ENCODE results near the gene MAP3K2. TPM values are rescaled to one million over a fixed set of nuclear protein-coding genes. Genes with fewer than 3 reads are reported as not detected.

The MAP3K2 gene
- total and polyA plus RNA-seq, 10 of the 15 experiments (the other 5 are each of a cell fraction or from before 2014, with no cell fraction given), result 2.7 to 39.6 (median 16.1) TPM

DNA sequence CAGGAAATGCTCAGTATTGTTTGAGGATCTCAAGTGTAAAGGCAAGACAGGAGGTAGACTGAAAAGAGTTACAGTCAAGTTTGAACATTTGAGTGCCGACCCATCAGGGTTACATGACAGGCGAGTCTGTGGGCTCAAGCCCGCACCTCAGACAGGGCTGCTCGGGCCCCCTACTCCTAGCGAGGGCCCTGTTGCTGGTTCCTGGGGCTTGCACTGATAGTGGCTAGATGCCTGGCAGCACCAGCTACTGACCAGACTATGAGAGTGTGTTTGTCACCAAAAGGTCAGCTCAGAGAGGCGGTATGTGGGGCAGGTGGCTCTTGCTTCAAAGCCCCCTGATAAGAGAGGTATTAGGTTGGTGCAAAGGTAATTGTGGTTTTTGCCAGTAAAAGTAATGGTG is 132.1 kb downstream of the MAP3K2 start:
- Histone ChIP-seq H3K27me3 (replicated peaks in 1 of 2; ENCODE audit: control insufficient read depth in 2 of 2, insufficient read depth in 2 of 2, low read length in 1 of 2) (no peaks in the 10 kb centered on the region), H2AFZ (ENCODE audit: control insufficient read depth, low read depth, low read length) (no peak overlapping the region), H3K79me2 (ENCODE audit: control insufficient read depth, insufficient read depth, low read length) (no peaks in the 10 kb centered on the region), H3K4me2 (ENCODE audit: control insufficient read depth, insufficient read depth) (no peak overlapping the region), H3K9ac (ENCODE audit: control insufficient read depth, insufficient read depth, low read length) (no peak overlapping the region), H3K27ac (ENCODE audit: control insufficient read depth, insufficient read depth) (no peak overlapping the region), H3K9me3 (replicated peaks; ENCODE audit: control insufficient read depth, insufficient read depth, low read length) (no peaks in the 10 kb centered on the region), H3K36me3 (ENCODE audit: control insufficient read depth in 2 of 2, insufficient read depth in 2 of 2, low read length in 1 of 2) (peaks cover 12 to 25% of the 10 kb centered on the region in 2 experiments), H4K20me1 (ENCODE audit: control insufficient read depth, insufficient read depth) (no peaks in the 10 kb centered on the region), H3K4me3 (no peak overlapping the region), H3K4me1 (ENCODE audit: control insufficient read depth, insufficient read depth, low read length) (no peaks in the 10 kb centered on the region)
- no TSS peak for BruUV-seq (replicated peaks)
- DNase-seq (ENCODE audit: low read depth, low spot score) (no peak), FAIRE-seq (no peak), ATAC-seq (no peak)
- intact Hi-C loops (cut with micrococcal nuclease; ENCODE audit: unreplicated experiment) (no loop called here), in situ Hi-C loops (cut with MboI) (no loop called here)
- SMC1A ChIA-PET (ENCODE audit: uncharacterized antibody, unreplicated experiment), result interaction anchor here (1.0 kb wide), 1 partner anchor 59 kb away, joined by 3 read pairs; no protein-coding TSS in a partner anchor
- CTCF ChIA-PET, result no interaction called here
- WGBS (ENCODE audit: insufficient coverage, insufficient replicate concordance, low lambda C conversion rate, missing lambda C conversion rate), result 91% methylated on average over 6 of the region's 6 CpGs
- RAD21 ChIA-PET (ENCODE audit: unreplicated experiment), result no interaction called here
- POLR2A ChIA-PET, result no interaction called here
- TF ChIP-seq, protein P1, sequence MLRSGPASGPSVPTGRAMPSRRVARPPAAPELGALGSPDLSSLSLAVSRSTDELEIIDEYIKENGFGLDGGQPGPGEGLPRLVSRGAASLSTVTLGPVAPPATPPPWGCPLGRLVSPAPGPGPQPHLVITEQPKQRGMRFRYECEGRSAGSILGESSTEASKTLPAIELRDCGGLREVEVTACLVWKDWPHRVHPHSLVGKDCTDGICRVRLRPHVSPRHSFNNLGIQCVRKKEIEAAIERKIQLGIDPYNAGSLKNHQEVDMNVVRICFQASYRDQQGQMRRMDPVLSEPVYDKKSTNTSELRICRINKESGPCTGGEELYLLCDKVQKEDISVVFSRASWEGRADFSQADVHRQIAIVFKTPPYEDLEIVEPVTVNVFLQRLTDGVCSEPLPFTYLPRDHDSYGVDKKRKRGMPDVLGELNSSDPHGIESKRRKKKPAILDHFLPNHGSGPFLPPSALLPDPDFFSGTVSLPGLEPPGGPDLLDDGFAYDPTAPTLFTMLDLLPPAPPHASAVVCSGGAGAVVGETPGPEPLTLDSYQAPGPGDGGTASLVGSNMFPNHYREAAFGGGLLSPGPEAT (IDR thresholded peaks at IDR 0.05; ENCODE audit: low read depth), result no peak
- TF ChIP-seq ZSCAN29 (IDR thresholded peaks at IDR 0.05) (no peak), MEF2A (IDR thresholded peaks at IDR 0.05; ENCODE audit: insufficient read depth, low read depth, low read length) (no peak), HDGF (IDR thresholded peaks at IDR 0.05) (no peak), STAT1 (conservative IDR thresholded peaks at IDR 0.05) (no peak), ZNF384 (IDR thresholded peaks at IDR 0.05; ENCODE audit: borderline replicate concordance, low read depth, low read length) (no peak), WRNIP1 (IDR thresholded peaks at IDR 0.05; ENCODE audit: borderline replicate concordance, low read depth, low read length) (no peak)
- TF ChIP-seq, protein P2, sequence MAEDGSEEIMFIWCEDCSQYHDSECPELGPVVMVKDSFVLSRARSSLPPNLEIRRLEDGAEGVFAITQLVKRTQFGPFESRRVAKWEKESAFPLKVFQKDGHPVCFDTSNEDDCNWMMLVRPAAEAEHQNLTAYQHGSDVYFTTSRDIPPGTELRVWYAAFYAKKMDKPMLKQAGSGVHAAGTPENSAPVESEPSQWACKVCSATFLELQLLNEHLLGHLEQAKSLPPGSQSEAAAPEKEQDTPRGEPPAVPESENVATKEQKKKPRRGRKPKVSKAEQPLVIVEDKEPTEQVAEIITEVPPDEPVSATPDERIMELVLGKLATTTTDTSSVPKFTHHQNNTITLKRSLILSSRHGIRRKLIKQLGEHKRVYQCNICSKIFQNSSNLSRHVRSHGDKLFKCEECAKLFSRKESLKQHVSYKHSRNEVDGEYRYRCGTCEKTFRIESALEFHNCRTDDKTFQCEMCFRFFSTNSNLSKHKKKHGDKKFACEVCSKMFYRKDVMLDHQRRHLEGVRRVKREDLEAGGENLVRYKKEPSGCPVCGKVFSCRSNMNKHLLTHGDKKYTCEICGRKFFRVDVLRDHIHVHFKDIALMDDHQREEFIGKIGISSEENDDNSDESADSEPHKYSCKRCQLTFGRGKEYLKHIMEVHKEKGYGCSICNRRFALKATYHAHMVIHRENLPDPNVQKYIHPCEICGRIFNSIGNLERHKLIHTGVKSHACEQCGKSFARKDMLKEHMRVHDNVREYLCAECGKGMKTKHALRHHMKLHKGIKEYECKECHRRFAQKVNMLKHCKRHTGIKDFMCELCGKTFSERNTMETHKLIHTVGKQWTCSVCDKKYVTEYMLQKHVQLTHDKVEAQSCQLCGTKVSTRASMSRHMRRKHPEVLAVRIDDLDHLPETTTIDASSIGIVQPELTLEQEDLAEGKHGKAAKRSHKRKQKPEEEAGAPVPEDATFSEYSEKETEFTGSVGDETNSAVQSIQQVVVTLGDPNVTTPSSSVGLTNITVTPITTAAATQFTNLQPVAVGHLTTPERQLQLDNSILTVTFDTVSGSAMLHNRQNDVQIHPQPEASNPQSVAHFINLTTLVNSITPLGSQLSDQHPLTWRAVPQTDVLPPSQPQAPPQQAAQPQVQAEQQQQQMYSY (CRISPR knock-in tag; IDR thresholded peaks at IDR 0.05), result no peak
- TF ChIP-seq, protein P3, sequence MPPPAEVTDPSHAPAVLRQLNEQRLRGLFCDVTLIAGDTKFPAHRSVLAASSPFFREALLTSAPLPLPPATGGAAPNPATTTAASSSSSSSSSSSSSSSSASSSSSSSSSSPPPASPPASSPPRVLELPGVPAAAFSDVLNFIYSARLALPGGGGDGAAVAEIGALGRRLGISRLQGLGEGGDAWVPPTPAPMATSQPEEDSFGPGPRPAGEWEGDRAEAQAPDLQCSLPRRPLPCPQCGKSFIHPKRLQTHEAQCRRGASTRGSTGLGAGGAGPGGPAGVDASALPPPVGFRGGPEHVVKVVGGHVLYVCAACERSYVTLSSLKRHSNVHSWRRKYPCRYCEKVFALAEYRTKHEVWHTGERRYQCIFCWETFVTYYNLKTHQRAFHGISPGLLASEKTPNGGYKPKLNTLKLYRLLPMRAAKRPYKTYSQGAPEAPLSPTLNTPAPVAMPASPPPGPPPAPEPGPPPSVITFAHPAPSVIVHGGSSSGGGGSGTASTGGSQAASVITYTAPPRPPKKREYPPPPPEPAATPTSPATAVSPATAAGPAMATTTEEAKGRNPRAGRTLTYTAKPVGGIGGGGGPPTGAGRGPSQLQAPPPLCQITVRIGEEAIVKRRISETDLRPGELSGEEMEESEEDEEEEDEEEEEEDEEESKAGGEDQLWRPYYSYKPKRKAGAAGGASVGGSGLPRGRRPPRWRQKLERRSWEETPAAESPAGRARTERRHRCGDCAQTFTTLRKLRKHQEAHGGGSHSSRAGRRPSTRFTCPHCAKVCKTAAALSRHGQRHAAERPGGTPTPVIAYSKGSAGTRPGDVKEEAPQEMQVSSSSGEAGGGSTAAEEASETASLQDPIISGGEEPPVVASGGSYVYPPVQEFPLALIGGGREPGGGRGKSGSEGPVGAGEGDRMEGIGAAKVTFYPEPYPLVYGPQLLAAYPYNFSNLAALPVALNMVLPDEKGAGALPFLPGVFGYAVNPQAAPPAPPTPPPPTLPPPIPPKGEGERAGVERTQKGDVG (CRISPR knock-in tag; IDR thresholded peaks at IDR 0.05), result no peak
- TF ChIP-seq, protein P4, sequence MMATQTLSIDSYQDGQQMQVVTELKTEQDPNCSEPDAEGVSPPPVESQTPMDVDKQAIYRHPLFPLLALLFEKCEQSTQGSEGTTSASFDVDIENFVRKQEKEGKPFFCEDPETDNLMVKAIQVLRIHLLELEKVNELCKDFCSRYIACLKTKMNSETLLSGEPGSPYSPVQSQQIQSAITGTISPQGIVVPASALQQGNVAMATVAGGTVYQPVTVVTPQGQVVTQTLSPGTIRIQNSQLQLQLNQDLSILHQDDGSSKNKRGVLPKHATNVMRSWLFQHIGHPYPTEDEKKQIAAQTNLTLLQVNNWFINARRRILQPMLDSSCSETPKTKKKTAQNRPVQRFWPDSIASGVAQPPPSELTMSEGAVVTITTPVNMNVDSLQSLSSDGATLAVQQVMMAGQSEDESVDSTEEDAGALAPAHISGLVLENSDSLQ (IDR thresholded peaks at IDR 0.05), result no peak
